HG03103 (cell line): ENCODE measurements around the gene RNU1-2.
"Not testable (repeated sequence)": the region's sequence is repeated elsewhere in the genome, so short reads cannot be mapped to it uniquely, and the experiment has no call there.

Experiments used
- ATAC-seq: cut with Tn5 transposase; IDR thresholded peaks from one replicate; pipeline ENCODE4 v1.9.1; 2021; ENCODE audit warnings: low read depth; ENCODE audit not compliant: unreplicated experiment

RNU1-2 gene

DNA sequence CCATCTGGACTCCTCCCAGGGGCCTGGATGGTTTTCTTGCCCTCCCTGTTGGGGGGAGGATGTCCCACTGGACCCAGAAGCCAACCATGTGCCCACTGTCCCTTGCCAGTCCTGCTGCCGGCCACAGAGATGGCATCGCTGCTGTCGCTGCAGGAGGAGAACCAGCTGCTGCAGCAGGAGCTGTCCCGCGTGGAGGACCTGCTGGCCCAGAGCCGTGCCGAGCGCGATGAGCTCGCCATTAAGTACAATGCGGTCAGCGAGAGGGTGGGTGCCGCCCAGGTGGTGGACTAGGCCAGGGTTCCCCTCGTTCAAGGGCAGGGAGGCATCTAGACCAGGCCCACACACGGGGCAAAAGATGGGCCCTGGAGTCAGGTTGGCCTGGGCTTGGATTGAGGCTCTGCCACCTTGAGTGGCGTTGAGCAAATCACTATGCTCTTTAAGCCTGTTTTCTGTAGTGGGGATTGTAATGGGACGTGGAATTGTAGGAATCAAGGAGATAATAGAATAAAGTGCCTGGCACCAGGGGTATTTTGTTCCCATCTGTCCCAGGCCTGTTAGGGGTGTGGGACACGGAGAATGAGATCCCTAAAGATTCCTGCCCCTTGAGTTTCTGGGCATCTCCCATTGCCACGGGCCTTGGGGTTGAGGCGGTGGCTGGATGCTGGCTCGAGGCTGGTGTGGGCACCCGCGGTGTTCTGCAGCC lies 28.6 kb downstream of the RNU1-2 start:
- ATAC-seq: no peak

DNA sequence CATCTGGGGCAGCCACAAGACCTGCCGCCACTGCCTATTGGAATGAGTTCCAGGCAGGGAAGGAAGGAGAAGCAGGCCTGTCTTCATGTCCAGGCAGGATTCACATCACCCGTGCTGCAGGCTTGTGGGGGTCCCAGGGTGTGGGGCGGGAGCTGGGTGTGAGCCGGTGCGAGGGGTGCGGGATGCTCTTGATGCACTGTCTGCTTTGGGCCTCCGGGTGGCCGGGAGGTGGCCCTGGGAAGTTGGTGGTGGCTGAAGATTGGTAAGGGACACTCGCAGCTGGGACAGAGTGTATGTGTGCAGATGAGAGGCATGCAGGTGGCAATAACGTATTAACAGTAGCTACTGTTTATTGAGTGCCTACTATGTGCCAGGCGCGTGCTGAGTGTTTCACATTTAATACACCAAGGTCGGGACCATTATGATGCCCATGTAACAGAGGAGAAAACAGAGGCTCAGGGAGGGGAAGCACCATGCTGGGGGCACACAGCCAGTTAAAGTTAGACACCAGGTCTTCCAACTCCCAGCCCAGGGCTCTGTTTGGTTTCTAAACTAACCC lies 29.2 kb downstream of the RNU1-2 start:
- no peak for ATAC-seq

DNA sequence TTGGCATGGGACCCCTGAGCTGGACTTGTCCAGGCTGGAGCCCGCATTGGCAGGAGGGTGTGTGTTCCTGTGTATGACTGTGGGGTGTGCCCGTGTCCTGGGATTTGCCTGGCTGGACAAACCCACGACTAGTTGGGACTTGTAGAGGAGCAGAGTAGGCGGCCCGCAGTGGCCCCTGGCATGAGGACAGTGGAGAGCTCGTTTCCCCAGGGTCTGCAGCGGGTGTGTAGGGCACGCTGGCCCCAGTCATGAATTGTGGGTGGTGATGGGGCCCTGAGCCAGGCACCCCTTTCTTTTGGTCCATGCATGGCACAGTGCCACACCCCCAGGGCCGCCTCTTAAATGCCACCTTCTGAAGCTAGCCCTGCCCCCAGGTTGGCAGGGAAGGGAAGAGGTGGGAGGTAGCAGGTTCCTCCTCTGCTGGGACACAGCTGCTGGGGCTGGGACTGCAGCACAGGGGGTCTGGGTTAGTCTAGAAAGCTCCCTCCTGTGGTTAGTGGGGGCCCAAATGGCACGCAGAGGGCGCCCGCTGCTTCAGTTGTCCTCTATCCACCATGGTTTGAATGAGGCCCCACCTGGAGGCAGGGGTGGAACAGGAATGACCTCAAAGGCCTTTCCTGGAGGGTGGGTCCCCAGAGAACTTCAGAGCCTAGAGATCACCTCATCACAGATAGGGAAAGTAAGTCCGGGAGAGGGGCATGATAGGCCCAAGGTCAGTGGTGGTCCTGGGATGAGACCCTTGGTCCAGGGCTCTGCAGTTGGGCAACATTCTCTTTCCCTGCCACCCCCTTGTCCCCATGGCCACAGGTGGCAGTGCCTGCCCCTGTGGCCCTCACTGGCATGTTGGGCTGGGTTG lies 30.1 kb downstream of the RNU1-2 start:
- ATAC-seq: no peak

DNA sequence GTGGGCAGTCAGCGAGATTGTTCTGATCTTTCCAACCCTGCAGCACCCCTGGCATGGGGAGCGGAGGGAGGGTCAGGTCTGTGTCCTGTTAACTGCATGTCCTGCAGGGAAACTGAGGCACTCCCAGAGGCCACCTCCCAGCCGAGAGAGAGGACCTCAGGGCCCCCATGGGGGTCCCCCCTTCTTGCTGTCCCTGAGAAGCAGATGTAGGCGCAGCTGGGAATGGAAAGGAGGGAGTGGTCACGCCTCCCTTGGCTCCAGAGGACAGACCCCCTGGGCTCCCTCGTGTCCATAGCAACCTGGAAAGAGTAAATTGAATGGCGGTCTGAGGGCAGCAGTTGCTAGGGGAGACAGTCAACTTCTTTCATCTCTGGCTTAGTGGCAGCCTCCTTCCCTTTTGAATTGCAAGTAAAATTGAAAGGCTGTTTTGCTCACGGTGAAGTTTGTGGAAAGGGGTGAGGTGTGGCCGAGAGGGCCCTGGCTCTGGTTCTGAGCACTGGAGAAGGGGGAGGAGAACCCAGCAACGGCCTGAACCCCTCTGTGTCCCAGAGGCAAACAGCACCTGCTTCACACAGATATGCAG lies 30.8 kb downstream of the RNU1-2 start:
- no peak for ATAC-seq

DNA sequence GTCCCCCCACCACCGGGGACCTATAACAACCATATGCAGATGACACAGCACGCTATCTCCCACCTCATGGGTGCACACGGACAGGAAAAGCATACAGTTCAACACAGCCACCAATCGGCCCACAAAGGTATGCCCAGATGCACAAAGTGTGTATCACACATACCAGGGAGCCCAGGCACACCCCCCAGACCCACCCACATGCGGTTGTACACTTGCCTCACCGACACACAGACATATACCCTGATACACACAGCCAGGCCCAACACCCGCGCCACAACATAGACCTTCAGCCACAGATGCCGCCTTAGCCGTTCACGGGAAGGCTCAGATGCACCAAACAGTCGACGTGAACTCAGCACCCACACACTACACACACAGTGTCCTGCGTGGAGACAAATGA lies 31.5 kb downstream of the RNU1-2 start:
- ATAC-seq: no peak

DNA sequence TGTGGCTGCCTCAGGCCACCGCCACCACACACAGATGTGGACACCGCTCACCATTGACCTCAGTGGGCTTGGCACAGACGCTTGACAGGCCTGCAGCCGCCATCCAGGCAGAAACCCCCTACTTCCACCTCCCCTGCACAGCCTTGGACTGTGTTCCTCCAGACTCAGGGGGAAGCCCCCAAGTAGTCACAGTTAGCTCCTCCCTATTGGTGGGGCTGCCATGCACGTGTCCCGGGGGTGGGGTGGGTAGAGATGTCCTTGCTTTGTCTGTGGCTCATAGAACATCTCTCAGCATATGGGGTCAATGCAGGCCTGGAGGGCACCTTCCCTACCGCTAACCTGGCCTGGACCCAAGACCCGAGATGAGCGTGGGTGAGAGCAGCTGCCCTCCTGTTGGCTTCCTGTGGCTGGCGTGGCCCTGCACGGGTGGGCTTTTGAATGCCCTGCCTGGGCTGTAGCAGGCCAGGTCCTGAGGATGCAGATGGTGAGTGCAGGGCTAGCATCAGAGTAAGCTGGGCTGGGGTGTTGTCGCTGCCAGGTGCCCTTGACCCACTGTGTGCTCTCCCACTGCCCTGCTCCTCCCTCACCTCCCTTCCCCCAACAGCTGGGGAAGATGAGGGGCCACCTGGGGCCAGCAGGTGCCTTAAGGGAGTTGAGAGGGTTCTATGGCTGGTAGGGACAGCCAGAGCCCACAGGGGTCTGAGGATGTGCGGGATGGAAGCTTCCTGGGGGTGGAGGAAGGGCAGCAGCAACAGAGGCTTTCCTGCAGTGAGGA lies 32.1 kb downstream of the RNU1-2 start:
- ATAC-seq: no peak

DNA sequence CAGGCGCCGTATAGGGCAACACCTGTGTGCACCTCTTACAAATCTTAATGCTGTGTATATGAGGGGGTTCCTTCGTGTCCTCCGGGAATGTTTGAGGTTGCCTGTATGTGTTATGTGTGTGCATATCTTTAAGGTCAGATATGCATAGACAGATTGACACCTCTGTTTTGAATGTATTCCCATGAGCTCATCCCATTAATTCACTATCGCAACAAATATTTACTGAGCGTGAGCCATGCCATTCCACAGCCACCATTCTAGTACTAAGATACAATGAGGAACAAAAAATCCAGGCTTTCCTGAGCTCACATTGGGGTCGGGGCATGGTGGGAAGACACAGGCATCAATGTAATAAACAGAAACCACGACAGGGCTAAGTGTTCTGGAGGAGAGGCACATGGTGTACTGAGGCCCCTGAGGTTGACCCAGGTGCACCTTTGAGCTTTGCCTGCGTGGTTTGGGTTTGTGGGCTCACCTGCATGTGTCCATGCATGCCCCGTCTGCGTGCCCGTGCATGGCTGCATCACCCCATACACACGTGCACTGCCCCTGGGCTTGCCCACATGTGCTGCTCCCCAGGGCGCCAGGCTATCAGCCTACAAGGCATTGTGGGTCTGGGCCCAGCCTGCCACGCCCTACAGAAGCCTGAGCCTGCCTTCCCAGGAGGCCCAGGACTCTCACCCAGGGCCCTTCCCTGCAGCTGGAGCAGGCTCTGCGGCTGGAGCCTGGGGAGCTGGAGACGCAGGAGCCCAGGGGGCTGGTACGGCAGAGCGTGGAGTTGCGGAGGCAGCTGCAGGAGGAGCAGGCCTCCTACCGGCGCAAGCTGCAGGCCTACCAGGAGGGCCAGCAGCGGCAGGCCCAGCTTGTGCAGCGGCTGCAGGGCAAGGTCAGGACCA lies 33.6 kb downstream of the RNU1-2 start:
- ATAC-seq: not testable (repeated sequence)

DNA sequence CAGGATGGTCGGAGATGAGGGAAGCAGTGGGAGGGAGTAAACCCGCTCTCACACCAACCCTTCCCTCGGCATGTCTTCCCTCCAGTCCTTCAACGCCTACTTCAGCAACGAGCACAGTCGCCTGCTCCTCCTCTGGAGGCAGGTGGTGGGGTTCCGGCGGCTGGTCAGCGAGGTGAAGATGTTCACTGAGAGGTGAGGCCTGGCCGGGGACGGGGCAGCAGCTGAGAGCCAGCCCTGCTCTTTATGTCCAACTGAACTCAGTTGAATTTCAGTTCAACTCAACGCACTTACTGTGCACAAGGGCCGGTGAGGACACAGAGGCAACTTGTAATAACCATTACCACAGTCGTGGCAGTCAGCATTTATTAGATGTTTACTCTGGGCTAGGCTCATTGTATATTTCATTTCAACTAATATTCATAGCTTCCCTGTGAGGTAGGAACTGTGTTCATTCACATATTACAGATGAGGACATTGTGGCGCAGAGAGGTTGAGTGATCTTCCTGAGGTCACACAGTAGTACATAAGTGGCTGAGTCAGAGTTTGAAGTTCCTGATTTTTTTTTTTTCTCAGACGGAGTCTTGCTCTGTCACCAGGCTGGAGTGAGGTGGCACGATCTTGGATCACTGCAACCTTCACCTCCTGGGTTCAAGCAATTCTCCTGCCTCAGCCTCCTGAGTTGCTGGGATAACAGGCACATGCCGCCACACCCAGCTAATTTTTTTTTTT lies 35.6 kb downstream of the RNU1-2 start:
- not testable (repeated sequence) for ATAC-seq

DNA sequence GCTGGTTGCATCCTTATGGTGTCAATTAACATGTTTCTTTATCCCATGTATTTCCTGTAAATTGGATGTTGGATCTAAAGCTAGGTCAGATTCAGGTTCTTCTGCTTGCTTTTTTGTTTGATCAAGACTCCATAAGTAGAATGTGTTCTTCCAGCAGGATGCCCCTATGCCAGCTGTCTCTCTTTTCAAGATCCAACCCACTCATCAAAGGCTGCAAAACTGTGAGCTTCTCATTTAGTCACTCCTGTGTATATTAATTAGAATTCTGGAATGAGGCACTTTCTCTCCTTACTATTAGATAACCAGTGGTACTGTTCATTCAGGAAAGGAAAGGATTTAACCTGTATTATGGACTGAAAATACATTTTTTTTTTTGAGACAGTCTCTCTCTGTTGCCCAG lies 38.2 kb downstream of the RNU1-2 start:
- ATAC-seq: not testable (repeated sequence)

DNA sequence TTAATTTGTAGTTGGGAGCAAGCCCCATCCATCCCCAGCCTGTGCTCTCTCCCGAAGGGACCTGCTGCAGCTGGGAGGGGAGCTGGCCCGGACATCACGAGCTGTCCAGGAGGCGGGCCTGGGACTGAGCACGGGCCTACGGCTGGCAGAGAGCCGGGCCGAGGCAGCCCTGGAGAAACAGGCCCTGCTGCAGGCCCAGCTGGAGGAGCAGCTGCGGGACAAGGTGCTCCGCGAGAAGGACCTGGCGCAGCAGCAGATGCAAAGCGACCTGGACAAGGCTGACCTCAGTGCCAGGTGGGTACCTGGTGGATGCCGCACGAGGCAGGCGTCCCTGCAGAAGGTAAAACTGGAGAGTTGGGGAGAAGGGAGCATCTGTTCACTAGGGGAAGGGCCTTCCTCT lies 40.8 kb downstream of the RNU1-2 start:
- ATAC-seq: not testable (repeated sequence)

DNA sequence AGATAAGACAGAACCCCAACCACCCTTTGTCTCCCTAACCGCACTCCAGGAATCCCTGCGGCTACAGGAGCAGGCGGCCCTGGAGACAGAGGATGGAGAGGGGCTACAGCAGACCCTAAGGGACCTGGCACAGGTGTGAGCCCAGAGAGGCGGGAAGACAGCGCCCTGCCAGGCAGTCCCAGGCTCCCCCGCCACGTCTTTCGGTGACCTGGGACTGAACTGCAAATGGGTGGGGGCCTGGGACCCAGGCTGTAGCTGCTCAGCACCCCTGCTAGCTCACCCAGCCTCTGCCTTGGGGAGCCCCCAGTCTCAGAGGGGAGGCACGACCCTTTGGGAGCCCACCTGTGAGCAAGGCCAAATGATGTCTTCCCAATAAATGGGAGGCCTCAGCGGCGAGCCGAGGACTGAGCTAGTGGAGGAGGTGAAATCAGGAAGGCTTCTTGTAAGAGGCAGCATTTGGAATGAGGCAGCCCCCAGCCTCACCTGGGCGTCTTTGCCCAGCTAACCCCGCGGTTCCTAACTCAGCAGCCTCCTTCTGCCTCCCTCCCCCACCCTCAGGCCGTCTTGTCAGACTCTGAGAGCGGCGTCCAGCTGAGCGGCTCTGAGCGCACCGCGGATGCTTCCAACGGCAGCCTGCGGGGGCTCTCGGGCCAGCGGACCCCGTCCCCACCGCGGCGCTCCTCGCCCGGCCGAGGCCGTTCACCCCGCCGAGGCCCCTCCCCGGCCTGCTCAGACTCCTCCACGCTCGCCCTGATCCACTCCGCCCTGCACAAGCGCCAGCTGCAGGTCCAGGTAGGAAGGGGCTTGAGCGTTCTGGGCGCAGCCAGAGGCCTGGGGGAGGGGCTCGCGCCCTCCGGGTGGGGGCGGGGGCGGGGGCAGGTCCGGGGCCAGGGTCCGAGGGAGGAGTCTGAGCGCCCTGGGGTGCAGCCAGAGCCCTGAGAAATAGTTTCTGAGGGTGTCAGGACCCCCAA lies 42.9 kb downstream of the RNU1-2 start:
- no peak for ATAC-seq

DNA sequence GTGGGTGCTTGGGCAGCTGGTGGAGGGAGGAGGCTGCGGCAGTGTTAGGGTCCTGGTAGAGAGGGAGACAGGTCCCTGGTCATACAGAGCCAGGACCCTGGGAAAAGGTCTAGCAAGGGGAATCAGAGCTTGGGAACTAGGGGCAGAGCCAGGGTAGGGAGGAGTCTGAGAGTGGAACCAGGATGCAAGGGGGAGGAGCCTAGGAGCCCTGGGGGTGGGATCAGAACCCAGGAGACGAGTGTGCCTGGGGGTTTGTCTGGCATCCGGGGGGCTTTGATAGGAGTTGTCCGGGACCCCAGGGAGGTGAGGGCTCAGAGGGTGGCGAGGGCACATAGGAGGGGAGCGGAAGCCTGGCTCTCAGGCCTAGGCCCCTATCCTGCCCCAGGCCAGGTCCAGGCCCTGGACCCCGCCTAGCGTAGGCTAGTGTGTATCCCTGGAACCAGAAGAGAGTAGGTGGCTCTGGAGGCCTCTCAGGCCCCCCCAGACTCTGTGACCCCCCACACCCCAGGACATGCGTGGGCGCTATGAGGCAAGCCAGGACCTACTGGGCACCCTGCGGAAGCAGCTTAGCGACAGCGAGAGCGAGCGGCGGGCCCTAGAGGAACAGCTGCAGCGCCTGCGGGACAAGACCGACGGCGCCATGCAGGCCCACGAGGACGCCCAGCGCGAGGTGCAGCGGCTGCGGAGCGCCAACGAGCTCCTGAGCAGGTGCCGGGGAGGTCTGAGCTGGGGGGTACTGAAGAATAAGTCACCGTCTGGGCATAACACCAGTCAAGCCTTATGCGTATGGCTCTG lies 43.8 kb downstream of the RNU1-2 start:
- not testable (repeated sequence) for ATAC-seq

DNA sequence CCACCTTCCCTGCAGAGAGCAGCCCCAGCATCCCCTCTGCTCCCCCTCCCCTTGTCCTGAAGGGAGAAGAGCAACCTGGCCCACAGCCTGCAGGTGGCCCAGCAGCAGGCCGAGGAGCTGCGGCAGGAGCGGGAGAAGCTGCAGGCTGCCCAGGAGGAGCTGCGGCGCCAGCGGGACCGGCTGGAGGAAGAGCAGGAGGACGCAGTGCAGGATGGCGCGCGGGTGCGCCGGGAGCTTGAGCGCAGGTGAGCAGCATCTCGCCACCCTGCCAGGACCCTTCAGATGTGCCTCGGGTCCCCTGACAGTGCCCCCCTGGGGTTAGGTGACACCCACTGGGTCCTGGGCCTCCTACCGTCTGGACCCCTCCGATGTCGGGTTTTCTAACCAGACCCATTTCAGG lies 48.3 kb downstream of the RNU1-2 start:
- ATAC-seq: no peak

DNA sequence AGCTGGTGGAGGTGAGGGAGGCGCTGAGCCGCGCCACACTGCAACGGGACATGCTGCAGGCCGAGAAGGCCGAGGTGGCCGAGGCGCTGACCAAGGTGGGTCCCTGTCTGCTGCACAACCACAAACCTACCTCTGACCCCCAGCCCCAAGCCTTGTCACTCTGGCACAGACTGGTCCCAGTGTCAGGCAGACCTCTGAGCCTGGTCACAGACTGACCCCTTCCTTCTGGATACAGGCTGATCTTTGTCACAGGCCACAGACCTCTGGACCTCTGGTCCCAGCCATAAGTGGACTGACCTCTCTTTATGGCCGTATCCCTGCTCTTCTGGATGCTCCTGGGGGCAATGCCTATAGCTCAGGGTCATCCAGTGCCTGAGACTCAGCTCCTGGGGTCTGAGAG lies 49.7 kb downstream of the RNU1-2 start:
- not testable (repeated sequence) for ATAC-seq
